Panc1 (cell line): ENCODE results near the gene LTBP3. TPM values are rescaled to one million over a fixed set of nuclear protein-coding genes. Genes with fewer than 3 reads are reported as not detected.
A peak's percentile ranks its signal among the peaks of the same experiment; 100 is the strongest.

Experiments
- ATAC-seq: fragments of 200-7000 bp; cut with Tn5 transposase; 2 replicates; pipeline ENCODE4 v1.9.1; 2020; ENCODE audit warnings: mild to moderate bottlenecking, moderate library complexity
- BruUV-seq: library from RNA; stranded (reverse); fragments of 400-500 nt; replicated peaks from 2 replicates; lab custom pipeline; 2021; lab: Mats Ljungman, UMichigan
- CTCF ChIA-PET: fragments of 300-600 bp; sonication (Branson Sonifier 250); formaldehyde crosslinking; loops from one replicate; lab custom pipeline; 2022; ENCODE audit warnings: antibody characterized with exemption; lab: Charles Lee
- POLR2A ChIA-PET: fragments of 300-600 bp; sonication (Branson Sonifier 250); formaldehyde crosslinking; loops from one replicate; lab custom pipeline; 2022; ENCODE audit warnings: antibody characterized with exemption; lab: Charles Lee
- DNase-seq: peaks from one replicate; pipeline ENCODE4 v3.0.0-alpha.2; 2010; ENCODE audit warnings: low read depth, low spot score
- H3K27ac ChIP-seq: 2 replicates; pipeline ENCODE4 v1.5.1; 2011; ENCODE audit warnings: mild to moderate bottlenecking, low read length, inconsistent platforms
- H3K27me3 ChIP-seq: fragments of 200-500 bp; sonication (Bioruptor generic); 2 replicates; pipeline ENCODE4 v1.6.0; 2014; ENCODE audit warnings: low read length, inconsistent platforms; ENCODE audit not compliant: control insufficient read depth, insufficient read depth
- H3K36me3 ChIP-seq: fragments of 200-500 bp; sonication (Bioruptor generic); 2 replicates; pipeline ENCODE4 v1.5.1; 2014; ENCODE audit warnings: inconsistent platforms, mild to moderate bottlenecking, low read length, moderate library complexity; ENCODE audit not compliant: control insufficient read depth, insufficient read depth
- H3K4me1 ChIP-seq: 2 replicates; pipeline ENCODE4 v1.5.1; 2011; ENCODE audit warnings: inconsistent platforms, mild to moderate bottlenecking, low read length, moderate library complexity; ENCODE audit not compliant: control insufficient read depth, insufficient read depth
- H3K4me3 ChIP-seq, 2 experiments: 2 replicates each; pipeline ENCODE4 v1.5.1; 2011 to 2012; ENCODE audit warnings: low read depth in 2 of 2, low read length in 2 of 2, mild to moderate bottlenecking in 2 of 2, inconsistent platforms in 1 of 2, moderate library complexity in 1 of 2
- H3K9me3 ChIP-seq: fragments of 200-500 bp; sonication (Bioruptor generic); 2 replicates; pipeline ENCODE4 v1.5.1; 2014; ENCODE audit warnings: low read depth, mild to moderate bottlenecking, inconsistent platforms, low read length, moderate library complexity; ENCODE audit not compliant: control insufficient read depth, insufficient read depth
- CTCF ChIP-seq: fragments of 450-650 bp; IDR thresholded peaks from 2 replicates; pipeline ENCODE4 v1.5.1; 2017; ENCODE audit warnings: mild to moderate bottlenecking
- POLR2AphosphoS5 ChIP-seq: IDR thresholded peaks from 2 replicates; pipeline ENCODE4 v1.6.1; 2012; ENCODE audit warnings: mild to moderate bottlenecking, low read depth, low read length, moderate library complexity
- REST ChIP-seq, 2 experiments: IDR thresholded peaks; 2 replicates each; pipeline ENCODE4 v1.6.1; 2011 to 2012; ENCODE audit warnings: low read depth in 2 of 2, control low read depth in 1 of 2, low read length in 1 of 2, mild to moderate bottlenecking in 1 of 2, moderate library complexity in 1 of 2; ENCODE audit not compliant: insufficient read depth in 1 of 2
- SIN3A ChIP-seq: IDR thresholded peaks from 2 replicates; pipeline ENCODE4 v1.6.1; 2012; ENCODE audit warnings: low read depth, mild to moderate bottlenecking, low read length, moderate library complexity, borderline replicate concordance; ENCODE audit not compliant: insufficient read depth
- TCF7L2 ChIP-seq: IDR thresholded peaks from 2 replicates; pipeline ENCODE4 v1.6.1; 2011; ENCODE audit warnings: mild to moderate bottlenecking, low read depth, low read length, inconsistent platforms
- in situ Hi-C: cut with HindIII; loops from 2 replicates; pipeline ENCODE4 v1.10.0; 2016; ENCODE audit warnings: low sequenced_read_pairs, low pct_unique_long_range_greater_than_20kb
- intact Hi-C: fragments of 100-400 bp; cut with micrococcal nuclease; formaldehyde crosslinking; loops from one replicate; pipeline ENCODE4 v1.10.0; 2022; ENCODE audit not compliant: unreplicated experiment
- total RNA-seq: library from RNA; stranded (reverse); gene quantifications from one replicate; pipeline ENCODE4 v1.2.1, GENCODE V29; 2021; ENCODE audit not compliant: unreplicated experiment

The LTBP3 gene
- total RNA-seq, 1 experiment from 2014 or later, result 133 TPM

GRCh38 chr11:65538232-65538914 is 19.8 kb downstream of the LTBP3 start:
- POLR2A ChIA-PET, result no interaction called here
- ATAC-seq, result no peak
- peaks cover 2% of the 10 kb centered on the region; the same call in 1 of the 2 replicates for H3K36me3 ChIP-seq
- intact Hi-C loops, result no loop called here
- H3K27me3 ChIP-seq, result no peaks in the 10 kb centered on the region
- TF ChIP-seq CTCF (no peak), TCF7L2 (no peak), SIN3A (no peak), POLR2AphosphoS5 (no peak), REST (IDR thresholded peaks at IDR 0.05; ENCODE audit: insufficient read depth in 1 of 2, low read depth in 2 of 2, low read length in 1 of 2) (no peak)
- no peak for DNase-seq
- BruUV-seq, result TSS peak; percentile 56
- H3K4me1 ChIP-seq, result peaks cover 18% of the 10 kb centered on the region
- H3K4me3 ChIP-seq, result no peak overlapping the region
- in situ Hi-C loops, result no loop called here
- H3K27ac ChIP-seq, result no peak overlapping the region
- H3K9me3 ChIP-seq, result no peaks in the 10 kb centered on the region
- CTCF ChIA-PET, result no interaction called here

GRCh38 chr11:65537620-65538231 is 20.4 kb downstream of the LTBP3 start:
- TF ChIP-seq TCF7L2 (no peak), CTCF (no peak)
- in situ Hi-C loops (no loop called here), intact Hi-C loops (no loop called here)
- CTCF ChIA-PET, result interaction anchor here (0.7 kb wide), 1 partner anchor 10 kb away, joined by 10 read pairs; no protein-coding TSS in a partner anchor
- no peaks in the 10 kb centered on the region for H3K9me3 ChIP-seq
- H3K36me3 ChIP-seq, result peaks cover 2% of the 10 kb centered on the region; the same call in 1 of the 2 replicates
- H3K27me3 ChIP-seq, result no peaks in the 10 kb centered on the region
- H3K4me1 ChIP-seq, result peaks cover 18% of the 10 kb centered on the region
- H3K4me3 ChIP-seq, result no peak overlapping the region
- POLR2A ChIA-PET, result no interaction called here
- BruUV-seq, result no TSS peak
- no peak for DNase-seq
- H3K27ac ChIP-seq, result no peak overlapping the region; the same call in 1 of the 2 replicates
- ATAC-seq, result no peak
